ENCODE measurements around the gene TENM4. TPM values are rescaled to one million over a fixed set of nuclear protein-coding genes. Genes with fewer than 3 reads are reported as not detected.

Gene TENM4
- polyA plus RNA-seq, 1 donor from 2014 or later: 16.8 TPM

DNA sequence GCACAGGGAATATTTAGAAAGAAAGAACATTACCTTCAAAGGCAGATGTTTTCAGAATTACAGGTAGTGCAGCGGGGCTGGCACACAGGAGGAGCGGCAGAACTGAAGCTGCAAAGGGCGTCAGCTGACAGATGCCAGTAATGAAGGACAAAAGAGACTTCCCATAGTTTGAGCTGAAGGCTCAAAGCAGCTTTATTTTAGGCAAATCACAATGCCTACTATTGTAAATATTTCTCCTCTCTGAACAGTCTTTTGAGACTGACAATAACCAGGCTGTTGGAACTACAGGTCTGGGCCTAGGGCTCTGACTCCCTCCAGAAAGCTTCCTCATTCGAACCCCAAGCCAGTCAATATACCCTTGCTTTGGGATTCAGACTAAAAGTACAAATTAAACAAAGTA lies 609.3 kb downstream of the TENM4 start:
- no peaks in the 10 kb centered on the region for H3K9me2 ChIP-seq (ENCODE audit: insufficient read depth, low read length)
- H3K4me2 ChIP-seq (ENCODE audit: low read length): no peak overlapping the region
- no peaks in the 10 kb centered on the region for H3F3A ChIP-seq (ENCODE audit: insufficient read depth, low read length, poor library complexity, severe bottlenecking)
- no peaks in the 10 kb centered on the region for H3K9me3 ChIP-seq (ENCODE audit: low read length)
- no peak overlapping the region for H3K27ac ChIP-seq (ENCODE audit: low read length)
- H3K79me2 ChIP-seq (replicated peaks; ENCODE audit: insufficient read depth, low read length): no peaks in the 10 kb centered on the region
- no peaks in the 10 kb centered on the region for H3K27me3 ChIP-seq (ENCODE audit: insufficient read depth, low read depth, low read length)
- no peak overlapping the region for H3K9ac ChIP-seq (ENCODE audit: low read length)
- H3K36me3 ChIP-seq (ENCODE audit: insufficient read depth, low read length): no peaks in the 10 kb centered on the region
- no peak overlapping the region for H2AFZ ChIP-seq (ENCODE audit: low read depth, low read length)
- H4K20me1 ChIP-seq (ENCODE audit: insufficient read depth): no peaks in the 10 kb centered on the region
- TF ChIP-seq MXI1 (conservative IDR thresholded peaks at IDR 0.05; ENCODE audit: poor library complexity, severe bottlenecking) (no peak), POLR2AphosphoS5 (IDR thresholded peaks at IDR 0.05) (no peak), SMC3 (conservative IDR thresholded peaks at IDR 0.05; ENCODE audit: poor library complexity) (no peak), EP300 (conservative IDR thresholded peaks at IDR 0.05; ENCODE audit: poor library complexity, severe bottlenecking) (no peak), TAF1 (IDR thresholded peaks at IDR 0.05; ENCODE audit: low read depth) (no peak), EZH2 (IDR thresholded peaks at IDR 0.05; ENCODE audit: borderline replicate concordance, insufficient read depth, low read length, poor library complexity, severe bottlenecking) (no peak), RAD21 (conservative IDR thresholded peaks at IDR 0.05) (no peak)
- TF ChIP-seq, protein P1, sequence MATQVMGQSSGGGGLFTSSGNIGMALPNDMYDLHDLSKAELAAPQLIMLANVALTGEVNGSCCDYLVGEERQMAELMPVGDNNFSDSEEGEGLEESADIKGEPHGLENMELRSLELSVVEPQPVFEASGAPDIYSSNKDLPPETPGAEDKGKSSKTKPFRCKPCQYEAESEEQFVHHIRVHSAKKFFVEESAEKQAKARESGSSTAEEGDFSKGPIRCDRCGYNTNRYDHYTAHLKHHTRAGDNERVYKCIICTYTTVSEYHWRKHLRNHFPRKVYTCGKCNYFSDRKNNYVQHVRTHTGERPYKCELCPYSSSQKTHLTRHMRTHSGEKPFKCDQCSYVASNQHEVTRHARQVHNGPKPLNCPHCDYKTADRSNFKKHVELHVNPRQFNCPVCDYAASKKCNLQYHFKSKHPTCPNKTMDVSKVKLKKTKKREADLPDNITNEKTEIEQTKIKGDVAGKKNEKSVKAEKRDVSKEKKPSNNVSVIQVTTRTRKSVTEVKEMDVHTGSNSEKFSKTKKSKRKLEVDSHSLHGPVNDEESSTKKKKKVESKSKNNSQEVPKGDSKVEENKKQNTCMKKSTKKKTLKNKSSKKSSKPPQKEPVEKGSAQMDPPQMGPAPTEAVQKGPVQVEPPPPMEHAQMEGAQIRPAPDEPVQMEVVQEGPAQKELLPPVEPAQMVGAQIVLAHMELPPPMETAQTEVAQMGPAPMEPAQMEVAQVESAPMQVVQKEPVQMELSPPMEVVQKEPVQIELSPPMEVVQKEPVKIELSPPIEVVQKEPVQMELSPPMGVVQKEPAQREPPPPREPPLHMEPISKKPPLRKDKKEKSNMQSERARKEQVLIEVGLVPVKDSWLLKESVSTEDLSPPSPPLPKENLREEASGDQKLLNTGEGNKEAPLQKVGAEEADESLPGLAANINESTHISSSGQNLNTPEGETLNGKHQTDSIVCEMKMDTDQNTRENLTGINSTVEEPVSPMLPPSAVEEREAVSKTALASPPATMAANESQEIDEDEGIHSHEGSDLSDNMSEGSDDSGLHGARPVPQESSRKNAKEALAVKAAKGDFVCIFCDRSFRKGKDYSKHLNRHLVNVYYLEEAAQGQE (IDR thresholded peaks at IDR 0.05; ENCODE audit: borderline replicate concordance): no peak
- TF ChIP-seq, protein P2, sequence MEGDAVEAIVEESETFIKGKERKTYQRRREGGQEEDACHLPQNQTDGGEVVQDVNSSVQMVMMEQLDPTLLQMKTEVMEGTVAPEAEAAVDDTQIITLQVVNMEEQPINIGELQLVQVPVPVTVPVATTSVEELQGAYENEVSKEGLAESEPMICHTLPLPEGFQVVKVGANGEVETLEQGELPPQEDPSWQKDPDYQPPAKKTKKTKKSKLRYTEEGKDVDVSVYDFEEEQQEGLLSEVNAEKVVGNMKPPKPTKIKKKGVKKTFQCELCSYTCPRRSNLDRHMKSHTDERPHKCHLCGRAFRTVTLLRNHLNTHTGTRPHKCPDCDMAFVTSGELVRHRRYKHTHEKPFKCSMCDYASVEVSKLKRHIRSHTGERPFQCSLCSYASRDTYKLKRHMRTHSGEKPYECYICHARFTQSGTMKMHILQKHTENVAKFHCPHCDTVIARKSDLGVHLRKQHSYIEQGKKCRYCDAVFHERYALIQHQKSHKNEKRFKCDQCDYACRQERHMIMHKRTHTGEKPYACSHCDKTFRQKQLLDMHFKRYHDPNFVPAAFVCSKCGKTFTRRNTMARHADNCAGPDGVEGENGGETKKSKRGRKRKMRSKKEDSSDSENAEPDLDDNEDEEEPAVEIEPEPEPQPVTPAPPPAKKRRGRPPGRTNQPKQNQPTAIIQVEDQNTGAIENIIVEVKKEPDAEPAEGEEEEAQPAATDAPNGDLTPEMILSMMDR (IDR thresholded peaks at IDR 0.05; ENCODE audit: poor library complexity, severe bottlenecking): no peak
- no peak overlapping the region for H3K4me3 ChIP-seq (ENCODE audit: low read length)

DNA sequence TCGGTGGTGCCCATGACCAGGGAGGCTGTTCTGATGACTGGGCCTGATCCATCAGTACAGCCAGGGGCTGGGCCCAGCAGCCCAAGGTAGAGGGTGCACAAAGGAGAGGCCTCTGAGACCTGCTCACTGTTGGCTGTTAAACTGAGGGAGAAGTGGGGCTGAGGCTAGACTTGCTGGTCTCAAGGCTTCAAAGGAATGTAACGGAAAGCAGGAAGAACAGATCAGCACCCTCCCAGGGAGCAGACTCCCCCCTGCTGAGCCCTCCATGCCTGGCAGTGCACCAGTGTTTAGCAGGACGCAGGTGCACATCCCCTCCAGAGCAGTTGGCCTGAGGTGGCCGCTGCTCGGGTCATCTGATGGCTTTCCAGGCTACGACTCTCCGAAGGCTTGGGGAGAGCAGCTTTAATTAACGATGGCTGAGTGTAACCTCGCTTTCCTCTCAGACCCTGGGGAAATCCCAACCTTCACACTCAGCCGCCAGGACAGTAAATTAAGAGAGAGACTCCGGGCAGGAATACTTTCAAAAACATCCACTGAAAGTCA lies 610.5 kb downstream of the TENM4 start:
- Histone ChIP-seq H3K9ac (ENCODE audit: low read length) (no peak overlapping the region), H3K4me2 (ENCODE audit: low read length) (no peak overlapping the region), H3K9me3 (ENCODE audit: low read length) (no peaks in the 10 kb centered on the region), H3K9me2 (ENCODE audit: insufficient read depth, low read length) (no peaks in the 10 kb centered on the region), H3K27me3 (ENCODE audit: insufficient read depth, low read depth, low read length) (no peaks in the 10 kb centered on the region), H2AFZ (ENCODE audit: low read depth, low read length) (no peak overlapping the region), H3K36me3 (ENCODE audit: insufficient read depth, low read length) (no peaks in the 10 kb centered on the region), H3F3A (ENCODE audit: insufficient read depth, low read length, poor library complexity, severe bottlenecking) (no peaks in the 10 kb centered on the region), H3K4me3 (ENCODE audit: low read length) (no peak overlapping the region), H3K79me2 (replicated peaks; ENCODE audit: insufficient read depth, low read length) (no peaks in the 10 kb centered on the region), H4K20me1 (ENCODE audit: insufficient read depth) (no peaks in the 10 kb centered on the region), H3K27ac (ENCODE audit: low read length) (no peak overlapping the region)
- TF ChIP-seq RAD21 (conservative IDR thresholded peaks at IDR 0.05): no peak
- no peak for TF ChIP-seq POLR2AphosphoS5 (IDR thresholded peaks at IDR 0.05)
- TF ChIP-seq EP300 (conservative IDR thresholded peaks at IDR 0.05; ENCODE audit: poor library complexity, severe bottlenecking): no peak
- TF ChIP-seq, protein P2 (IDR thresholded peaks at IDR 0.05; ENCODE audit: poor library complexity, severe bottlenecking): no peak
